ENCODE data around the gene FOXI1.

DNA sequence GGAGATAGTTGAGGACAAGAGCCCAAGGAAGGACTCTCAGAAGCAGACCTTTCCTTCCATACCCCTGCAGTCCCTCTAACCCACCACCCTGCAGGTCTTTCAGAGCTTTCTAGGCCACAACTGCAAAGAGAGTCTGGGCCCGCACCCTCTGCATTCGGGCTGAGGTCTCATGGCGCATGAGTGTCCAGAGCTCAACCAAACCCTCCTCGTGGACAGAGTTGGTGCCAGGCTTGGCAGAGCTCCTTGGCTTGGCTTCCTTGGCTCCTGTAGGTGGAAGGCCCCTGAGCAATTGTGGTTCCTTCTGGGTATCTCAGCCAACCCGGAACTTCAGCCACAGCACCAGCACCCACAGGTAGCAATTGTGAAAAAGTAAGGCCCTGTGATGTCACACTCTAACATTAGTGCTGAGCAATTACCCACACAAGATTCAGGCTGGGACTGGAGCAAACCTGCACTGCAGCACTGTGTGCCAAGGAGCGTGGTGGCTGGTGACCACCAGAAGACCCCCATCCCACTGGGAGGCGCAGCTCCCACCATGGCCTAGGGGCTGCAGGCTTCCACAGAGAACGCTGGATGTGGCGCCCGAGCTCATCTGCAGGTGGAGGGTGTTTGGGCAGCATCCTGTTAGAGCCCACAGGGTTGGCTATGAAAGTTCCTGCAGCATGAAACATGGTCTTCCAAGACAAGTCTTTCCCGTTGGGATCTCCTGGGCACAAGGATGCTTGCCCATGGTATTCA is 38.8 kb downstream of the FOXI1 start:
- TF ChIP-seq, protein P1, sequence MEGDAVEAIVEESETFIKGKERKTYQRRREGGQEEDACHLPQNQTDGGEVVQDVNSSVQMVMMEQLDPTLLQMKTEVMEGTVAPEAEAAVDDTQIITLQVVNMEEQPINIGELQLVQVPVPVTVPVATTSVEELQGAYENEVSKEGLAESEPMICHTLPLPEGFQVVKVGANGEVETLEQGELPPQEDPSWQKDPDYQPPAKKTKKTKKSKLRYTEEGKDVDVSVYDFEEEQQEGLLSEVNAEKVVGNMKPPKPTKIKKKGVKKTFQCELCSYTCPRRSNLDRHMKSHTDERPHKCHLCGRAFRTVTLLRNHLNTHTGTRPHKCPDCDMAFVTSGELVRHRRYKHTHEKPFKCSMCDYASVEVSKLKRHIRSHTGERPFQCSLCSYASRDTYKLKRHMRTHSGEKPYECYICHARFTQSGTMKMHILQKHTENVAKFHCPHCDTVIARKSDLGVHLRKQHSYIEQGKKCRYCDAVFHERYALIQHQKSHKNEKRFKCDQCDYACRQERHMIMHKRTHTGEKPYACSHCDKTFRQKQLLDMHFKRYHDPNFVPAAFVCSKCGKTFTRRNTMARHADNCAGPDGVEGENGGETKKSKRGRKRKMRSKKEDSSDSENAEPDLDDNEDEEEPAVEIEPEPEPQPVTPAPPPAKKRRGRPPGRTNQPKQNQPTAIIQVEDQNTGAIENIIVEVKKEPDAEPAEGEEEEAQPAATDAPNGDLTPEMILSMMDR (IDR thresholded peaks at IDR 0.05 in 2 of 3, conservative IDR thresholded peaks at IDR 0.05 in 1 of 3; ENCODE audit: borderline replicate concordance in 1 of 3, insufficient read depth in 1 of 3, low read depth in 2 of 3, low read length in 2 of 3), result no peak
- TF ChIP-seq YY1 (IDR thresholded peaks at IDR 0.05; ENCODE audit: extremely low read depth, insufficient replicate concordance, low read depth, low read length) (no peak), POLR2AphosphoS5 (IDR thresholded peaks at IDR 0.05; ENCODE audit: low read depth, low read length) (no peak), CEBPB (IDR thresholded peaks at IDR 0.05; ENCODE audit: low read depth) (no peak), EZH2 (IDR thresholded peaks at IDR 0.05) (no peak), POLR2A (IDR thresholded peaks at IDR 0.05; ENCODE audit: borderline replicate concordance, extremely low read depth, insufficient read depth, insufficient read length) (no peak), CBX3 (IDR thresholded peaks at IDR 0.05; ENCODE audit: low read depth) (no peak), ZNF274 (IDR thresholded peaks at IDR 0.05; ENCODE audit: low read depth, low read length) (no peak), FOSL1 (IDR thresholded peaks at IDR 0.05; ENCODE audit: low read depth) (no peak), RAD21 (IDR thresholded peaks at IDR 0.05; ENCODE audit: low read depth) (no peak), ZFX (IDR thresholded peaks at IDR 0.05) (no peak), SP1 (IDR thresholded peaks at IDR 0.05; ENCODE audit: low read depth) (no peak)
- TF ChIP-seq, protein P2, sequence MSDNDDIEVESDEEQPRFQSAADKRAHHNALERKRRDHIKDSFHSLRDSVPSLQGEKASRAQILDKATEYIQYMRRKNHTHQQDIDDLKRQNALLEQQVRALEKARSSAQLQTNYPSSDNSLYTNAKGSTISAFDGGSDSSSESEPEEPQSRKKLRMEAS (IDR thresholded peaks at IDR 0.05), result no peak
- TF ChIP-seq, protein P3, sequence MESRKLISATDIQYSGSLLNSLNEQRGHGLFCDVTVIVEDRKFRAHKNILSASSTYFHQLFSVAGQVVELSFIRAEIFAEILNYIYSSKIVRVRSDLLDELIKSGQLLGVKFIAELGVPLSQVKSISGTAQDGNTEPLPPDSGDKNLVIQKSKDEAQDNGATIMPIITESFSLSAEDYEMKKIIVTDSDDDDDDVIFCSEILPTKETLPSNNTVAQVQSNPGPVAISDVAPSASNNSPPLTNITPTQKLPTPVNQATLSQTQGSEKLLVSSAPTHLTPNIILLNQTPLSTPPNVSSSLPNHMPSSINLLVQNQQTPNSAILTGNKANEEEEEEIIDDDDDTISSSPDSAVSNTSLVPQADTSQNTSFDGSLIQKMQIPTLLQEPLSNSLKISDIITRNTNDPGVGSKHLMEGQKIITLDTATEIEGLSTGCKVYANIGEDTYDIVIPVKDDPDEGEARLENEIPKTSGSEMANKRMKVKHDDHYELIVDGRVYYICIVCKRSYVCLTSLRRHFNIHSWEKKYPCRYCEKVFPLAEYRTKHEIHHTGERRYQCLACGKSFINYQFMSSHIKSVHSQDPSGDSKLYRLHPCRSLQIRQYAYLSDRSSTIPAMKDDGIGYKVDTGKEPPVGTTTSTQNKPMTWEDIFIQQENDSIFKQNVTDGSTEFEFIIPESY (IDR thresholded peaks at IDR 0.05; ENCODE audit: extremely low read depth, insufficient replicate concordance, low read length), result no peak

Measured in HCT116 (cell line).